Panc1 (cell line): ENCODE data around the gene TBCE. TPM values are rescaled to one million over a fixed set of nuclear protein-coding genes. Genes with fewer than 3 reads are reported as not detected.

Source experiments
- ATAC-seq: fragments of 200-7000 bp; cut with Tn5 transposase; 2 replicates; pipeline ENCODE4 v1.9.1; 2020; ENCODE audit warnings: mild to moderate bottlenecking, moderate library complexity
- BruUV-seq: library from RNA; stranded (reverse); fragments of 400-500 nt; replicated peaks from 2 replicates; lab custom pipeline; 2021; lab: Mats Ljungman, UMichigan
- CTCF ChIA-PET: fragments of 300-600 bp; sonication (Branson Sonifier 250); formaldehyde crosslinking; loops from one replicate; lab custom pipeline; 2022; ENCODE audit warnings: antibody characterized with exemption; lab: Charles Lee
- POLR2A ChIA-PET: fragments of 300-600 bp; sonication (Branson Sonifier 250); formaldehyde crosslinking; loops from one replicate; lab custom pipeline; 2022; ENCODE audit warnings: antibody characterized with exemption; lab: Charles Lee
- DNase-seq: peaks from one replicate; pipeline ENCODE4 v3.0.0-alpha.2; 2010; ENCODE audit warnings: low read depth, low spot score
- H3K27ac ChIP-seq: 2 replicates; pipeline ENCODE4 v1.5.1; 2011; ENCODE audit warnings: mild to moderate bottlenecking, low read length, inconsistent platforms
- H3K27me3 ChIP-seq: fragments of 200-500 bp; sonication (Bioruptor generic); 2 replicates; pipeline ENCODE4 v1.6.0; 2014; ENCODE audit warnings: low read length, inconsistent platforms; ENCODE audit not compliant: control insufficient read depth, insufficient read depth
- H3K36me3 ChIP-seq: fragments of 200-500 bp; sonication (Bioruptor generic); 2 replicates; pipeline ENCODE4 v1.5.1; 2014; ENCODE audit warnings: inconsistent platforms, mild to moderate bottlenecking, low read length, moderate library complexity; ENCODE audit not compliant: control insufficient read depth, insufficient read depth
- H3K4me1 ChIP-seq: 2 replicates; pipeline ENCODE4 v1.5.1; 2011; ENCODE audit warnings: inconsistent platforms, mild to moderate bottlenecking, low read length, moderate library complexity; ENCODE audit not compliant: control insufficient read depth, insufficient read depth
- H3K4me3 ChIP-seq, 2 experiments: 2 replicates each; pipeline ENCODE4 v1.5.1; 2011 to 2012; ENCODE audit warnings: low read depth in 2 of 2, low read length in 2 of 2, mild to moderate bottlenecking in 2 of 2, inconsistent platforms in 1 of 2, moderate library complexity in 1 of 2
- H3K9me3 ChIP-seq: fragments of 200-500 bp; sonication (Bioruptor generic); 2 replicates; pipeline ENCODE4 v1.5.1; 2014; ENCODE audit warnings: low read depth, mild to moderate bottlenecking, inconsistent platforms, low read length, moderate library complexity; ENCODE audit not compliant: control insufficient read depth, insufficient read depth
- CTCF ChIP-seq: fragments of 450-650 bp; IDR thresholded peaks from 2 replicates; pipeline ENCODE4 v1.5.1; 2017; ENCODE audit warnings: mild to moderate bottlenecking
- POLR2AphosphoS5 ChIP-seq: IDR thresholded peaks from 2 replicates; pipeline ENCODE4 v1.6.1; 2012; ENCODE audit warnings: mild to moderate bottlenecking, low read depth, low read length, moderate library complexity
- SIN3A ChIP-seq: IDR thresholded peaks from 2 replicates; pipeline ENCODE4 v1.6.1; 2012; ENCODE audit warnings: low read depth, mild to moderate bottlenecking, low read length, moderate library complexity, borderline replicate concordance; ENCODE audit not compliant: insufficient read depth
- TCF7L2 ChIP-seq: IDR thresholded peaks from 2 replicates; pipeline ENCODE4 v1.6.1; 2011; ENCODE audit warnings: mild to moderate bottlenecking, low read depth, low read length, inconsistent platforms
- in situ Hi-C: cut with HindIII; loops from 2 replicates; pipeline ENCODE4 v1.10.0; 2016; ENCODE audit warnings: low sequenced_read_pairs, low pct_unique_long_range_greater_than_20kb
- intact Hi-C: fragments of 100-400 bp; cut with micrococcal nuclease; formaldehyde crosslinking; loops from one replicate; pipeline ENCODE4 v1.10.0; 2022; ENCODE audit not compliant: unreplicated experiment
- total RNA-seq: library from RNA; stranded (reverse); gene quantifications from one replicate; pipeline ENCODE4 v1.2.1, GENCODE V29; 2021; ENCODE audit not compliant: unreplicated experiment
- TF ChIP-seq, protein P1 (sequence below), 2 experiments: IDR thresholded peaks; 2 replicates each; pipeline ENCODE4 v1.6.1; 2011 to 2012; ENCODE audit warnings: low read depth in 2 of 2, control low read depth in 1 of 2, low read length in 1 of 2, mild to moderate bottlenecking in 1 of 2, moderate library complexity in 1 of 2; ENCODE audit not compliant: insufficient read depth in 1 of 2

The TBCE gene
- total RNA-seq, 1 experiment from 2014 or later = 72.0 TPM

- ChIA-PET CTCF (interaction anchor here (0.6 kb wide), 1 partner anchor 28 kb away, joined by 4 read pairs; no protein-coding TSS in a partner anchor), POLR2A (no interaction called here)
- DNase-seq = no peak
- Histone ChIP-seq H3K4me1 (no peaks in the 10 kb centered on the region), H3K27me3 (no peaks in the 10 kb centered on the region), H3K27ac (no peak overlapping the region), H3K9me3 (no peaks in the 10 kb centered on the region), H3K36me3 (no peaks in the 10 kb centered on the region), H3K4me3 (no peak overlapping the region)
- TF ChIP-seq TCF7L2 (no peak), CTCF (no peak), POLR2AphosphoS5 (no peak), SIN3A (no peak)
- TF ChIP-seq, protein P1, sequence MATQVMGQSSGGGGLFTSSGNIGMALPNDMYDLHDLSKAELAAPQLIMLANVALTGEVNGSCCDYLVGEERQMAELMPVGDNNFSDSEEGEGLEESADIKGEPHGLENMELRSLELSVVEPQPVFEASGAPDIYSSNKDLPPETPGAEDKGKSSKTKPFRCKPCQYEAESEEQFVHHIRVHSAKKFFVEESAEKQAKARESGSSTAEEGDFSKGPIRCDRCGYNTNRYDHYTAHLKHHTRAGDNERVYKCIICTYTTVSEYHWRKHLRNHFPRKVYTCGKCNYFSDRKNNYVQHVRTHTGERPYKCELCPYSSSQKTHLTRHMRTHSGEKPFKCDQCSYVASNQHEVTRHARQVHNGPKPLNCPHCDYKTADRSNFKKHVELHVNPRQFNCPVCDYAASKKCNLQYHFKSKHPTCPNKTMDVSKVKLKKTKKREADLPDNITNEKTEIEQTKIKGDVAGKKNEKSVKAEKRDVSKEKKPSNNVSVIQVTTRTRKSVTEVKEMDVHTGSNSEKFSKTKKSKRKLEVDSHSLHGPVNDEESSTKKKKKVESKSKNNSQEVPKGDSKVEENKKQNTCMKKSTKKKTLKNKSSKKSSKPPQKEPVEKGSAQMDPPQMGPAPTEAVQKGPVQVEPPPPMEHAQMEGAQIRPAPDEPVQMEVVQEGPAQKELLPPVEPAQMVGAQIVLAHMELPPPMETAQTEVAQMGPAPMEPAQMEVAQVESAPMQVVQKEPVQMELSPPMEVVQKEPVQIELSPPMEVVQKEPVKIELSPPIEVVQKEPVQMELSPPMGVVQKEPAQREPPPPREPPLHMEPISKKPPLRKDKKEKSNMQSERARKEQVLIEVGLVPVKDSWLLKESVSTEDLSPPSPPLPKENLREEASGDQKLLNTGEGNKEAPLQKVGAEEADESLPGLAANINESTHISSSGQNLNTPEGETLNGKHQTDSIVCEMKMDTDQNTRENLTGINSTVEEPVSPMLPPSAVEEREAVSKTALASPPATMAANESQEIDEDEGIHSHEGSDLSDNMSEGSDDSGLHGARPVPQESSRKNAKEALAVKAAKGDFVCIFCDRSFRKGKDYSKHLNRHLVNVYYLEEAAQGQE (IDR thresholded peaks at IDR 0.05; ENCODE audit: insufficient read depth in 1 of 2, low read depth in 2 of 2, low read length in 1 of 2) = no peak
- ATAC-seq = no peak
- no TSS peak for BruUV-seq
- intact Hi-C loops = no loop called here
- in situ Hi-C loops = no loop called here
Measured at GRCh38 chr1:235351441-235351840, 15.8 kb upstream of the TBCE start.

DNA sequence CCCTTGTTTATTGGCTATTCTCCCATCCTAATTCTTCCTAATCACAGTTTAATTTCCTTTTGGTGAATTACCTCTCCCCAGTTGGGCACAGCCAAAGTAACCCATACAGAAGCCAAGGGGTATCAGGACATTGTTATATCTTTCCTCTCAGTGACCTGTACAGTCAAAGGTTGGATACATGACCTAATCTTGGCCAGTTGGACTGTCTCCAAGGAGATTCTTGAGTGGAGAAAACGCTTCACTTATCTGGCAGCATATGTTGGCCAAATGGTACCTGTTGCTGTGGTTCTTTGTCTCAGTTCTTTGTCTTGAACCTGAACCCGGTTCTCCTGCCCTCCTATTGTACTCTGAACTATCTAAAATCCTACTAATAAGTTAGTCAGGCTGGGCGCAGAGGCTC is 15.3 kb upstream of the TBCE start:
- H3K4me3 ChIP-seq = no peak overlapping the region
- POLR2A ChIA-PET = interaction anchor here (0.7 kb wide), 1 partner anchor 224 kb away, joined by 3 read pairs; no protein-coding TSS in a partner anchor
- no peaks in the 10 kb centered on the region for H3K27me3 ChIP-seq
- intact Hi-C loops (no loop called here), in situ Hi-C loops (no loop called here)
- DNase-seq (no peak), ATAC-seq (no peak)
- H3K9me3 ChIP-seq = no peaks in the 10 kb centered on the region
- no peaks in the 10 kb centered on the region for H3K36me3 ChIP-seq
- H3K4me1 ChIP-seq = no peaks in the 10 kb centered on the region
- CTCF ChIA-PET = no interaction called here
- no TSS peak for BruUV-seq
- no peak overlapping the region for H3K27ac ChIP-seq
- no peak for TF ChIP-seq TCF7L2
- no peak for TF ChIP-seq CTCF
- TF ChIP-seq, protein P1 (IDR thresholded peaks at IDR 0.05; ENCODE audit: insufficient read depth in 1 of 2, low read depth in 2 of 2, low read length in 1 of 2) = no peak
- no peak for TF ChIP-seq SIN3A
- TF ChIP-seq POLR2AphosphoS5 = no peak
